Measurements from ENCODE around the gene COL20A1. TPM values are rescaled to one million over a fixed set of nuclear protein-coding genes. Genes with fewer than 3 reads are reported as not detected.

COL20A1 gene
- total RNA-seq, 2 donors from 2014 or later = not detected

GRCh38 chr20:63262836-63263235 lies 30.1 kb upstream of the COL20A1 start:
- WGBS, 2 donors = 43 to 53% methylated on average over 5 to 8 of the region's 9 CpGs
- Histone ChIP-seq H3K36me3 (replicated peaks in 1 of 2; ENCODE audit: insufficient read depth in 1 of 2, low read depth in 2 of 2) (no peaks in the 10 kb centered on the region), H3K27ac (no peak overlapping the region), H3K9me3 (no peaks in the 10 kb centered on the region), H3K4me3 (no peak overlapping the region), H3K4me1 (no peaks in the 10 kb centered on the region), H3K27me3 (no peaks in the 10 kb centered on the region)
- no peak for DNase-seq
- intact Hi-C loops (cut with DNase I) = no loop called here
- no peak for ATAC-seq
- TF ChIP-seq POLR2A (IDR thresholded peaks at IDR 0.05) (no peak), CTCF (IDR thresholded peaks at IDR 0.05) (no peak)

- no peaks in the 10 kb centered on the region for H3K36me3 ChIP-seq (replicated peaks in 1 of 2; ENCODE audit: insufficient read depth in 1 of 2, low read depth in 2 of 2)
- H3K9me3 ChIP-seq = no peaks in the 10 kb centered on the region
- ATAC-seq (no peak), DNase-seq (no peak)
- no peaks in the 10 kb centered on the region for H3K4me1 ChIP-seq
- WGBS, 2 donors = 44 to 64% methylated on average over 1 to 10 of the region's 10 CpGs
- intact Hi-C loops (cut with DNase I) = no loop called here
- H3K4me3 ChIP-seq = no peak overlapping the region
- no peak for TF ChIP-seq POLR2A (IDR thresholded peaks at IDR 0.05)
- TF ChIP-seq CTCF (IDR thresholded peaks at IDR 0.05) = no peak
- no peaks in the 10 kb centered on the region for H3K27me3 ChIP-seq
- no peak overlapping the region for H3K27ac ChIP-seq
These were observed 29.0 kb upstream of the COL20A1 start for GRCh38 chr20:63264000-63264399.

GRCh38 chr20:63264519-63264918 lies 28.5 kb upstream of the COL20A1 start:
- DNase-seq (no peak), ATAC-seq (no peak)
- Histone ChIP-seq H3K36me3 (replicated peaks in 1 of 2; ENCODE audit: insufficient read depth in 1 of 2, low read depth in 2 of 2) (no peaks in the 10 kb centered on the region), H3K4me3 (no peak overlapping the region), H3K4me1 (no peaks in the 10 kb centered on the region), H3K27ac (no peak overlapping the region), H3K9me3 (no peaks in the 10 kb centered on the region), H3K27me3 (no peaks in the 10 kb centered on the region)
- TF ChIP-seq CTCF (IDR thresholded peaks at IDR 0.05) (no peak), POLR2A (IDR thresholded peaks at IDR 0.05) (no peak)
- intact Hi-C loops (cut with DNase I) = no loop called here
- 20 to 31% methylated on average over 13 to 14 of the region's 14 CpGs for WGBS, 2 donors

GRCh38 chr20:63265891-63266515 lies 27.0 kb upstream of the COL20A1 start:
- H3K4me1 ChIP-seq = no peaks in the 10 kb centered on the region
- H3K4me3 ChIP-seq = no peak overlapping the region
- H3K27ac ChIP-seq = no peak overlapping the region
- no peak for DNase-seq
- no peaks in the 10 kb centered on the region for H3K9me3 ChIP-seq
- ATAC-seq = no peak
- no peaks in the 10 kb centered on the region for H3K27me3 ChIP-seq
- H3K36me3 ChIP-seq (replicated peaks in 1 of 2; ENCODE audit: insufficient read depth in 1 of 2, low read depth in 2 of 2) = no peaks in the 10 kb centered on the region
- WGBS, 2 donors = 48 to 63% methylated on average over 8 to 12 of the region's 12 CpGs
- TF ChIP-seq POLR2A (IDR thresholded peaks at IDR 0.05) = no peak
- TF ChIP-seq CTCF (IDR thresholded peaks at IDR 0.05) = no peak
- intact Hi-C loops (cut with DNase I) = no loop called here

- H3K36me3 ChIP-seq (replicated peaks in 1 of 2; ENCODE audit: insufficient read depth in 1 of 2, low read depth in 2 of 2) = no peaks in the 10 kb centered on the region
- TF ChIP-seq POLR2A (IDR thresholded peaks at IDR 0.05) (no peak), CTCF (IDR thresholded peaks at IDR 0.05) (no peak)
- no peak overlapping the region for H3K4me3 ChIP-seq
- H3K27me3 ChIP-seq = no peaks in the 10 kb centered on the region
- ATAC-seq (no peak), DNase-seq (no peak)
- H3K9me3 ChIP-seq = no peaks in the 10 kb centered on the region
- intact Hi-C loops (cut with DNase I) = no loop called here
- no peak overlapping the region for H3K27ac ChIP-seq
- H3K4me1 ChIP-seq = peaks cover 7% of the 10 kb centered on the region
- WGBS, 2 donors = 51 to 57% methylated on average over 7 to 9 of the region's 9 CpGs
These were observed 25.3 kb upstream of the COL20A1 start for GRCh38 chr20:63267691-63268090.
